Measurements from ENCODE around the gene RPL7L1.

The RPL7L1 gene

DNA sequence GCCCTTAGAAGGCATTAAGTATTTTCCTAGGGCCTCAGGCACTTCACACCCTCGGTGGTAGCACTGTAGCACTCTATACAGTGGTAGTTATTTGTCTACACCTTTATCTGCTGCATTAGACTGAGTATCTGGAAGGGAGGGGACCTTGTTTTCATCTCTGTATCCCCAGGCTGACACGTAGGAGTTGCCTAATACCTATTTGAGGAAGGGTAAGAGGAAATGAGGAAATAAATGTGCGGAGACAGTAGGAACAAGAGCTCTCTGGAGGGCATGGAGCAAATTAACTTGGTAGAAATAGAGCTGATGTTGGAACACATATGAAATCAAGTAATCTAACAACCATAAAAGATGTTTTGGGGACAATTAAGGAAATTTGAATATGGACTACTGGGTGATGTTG lies 53.8 kb downstream of the RPL7L1 start:
- no peak for DNase-seq (ENCODE audit: low read depth)

DNA sequence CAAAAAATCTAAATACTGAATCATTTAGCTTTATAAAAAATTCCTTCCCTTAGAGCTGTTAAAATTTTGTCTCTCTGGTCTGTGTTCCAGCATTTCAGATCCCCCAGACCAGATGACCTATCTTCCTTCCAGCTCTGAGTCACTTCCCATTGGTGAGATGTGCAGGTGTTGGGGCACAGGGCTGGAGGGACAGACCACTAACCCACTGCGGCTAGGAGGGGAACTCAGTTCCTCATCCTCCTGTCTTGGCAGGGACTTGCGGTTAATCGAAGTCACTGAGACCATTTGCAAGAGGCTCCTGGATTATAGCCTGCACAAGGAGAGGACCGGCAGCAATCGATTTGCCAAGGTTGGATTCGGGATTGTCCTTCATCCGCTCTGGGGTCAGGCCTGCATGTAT lies 55.9 kb downstream of the RPL7L1 start:
- DNase-seq (ENCODE audit: low read depth): no peak

DNA sequence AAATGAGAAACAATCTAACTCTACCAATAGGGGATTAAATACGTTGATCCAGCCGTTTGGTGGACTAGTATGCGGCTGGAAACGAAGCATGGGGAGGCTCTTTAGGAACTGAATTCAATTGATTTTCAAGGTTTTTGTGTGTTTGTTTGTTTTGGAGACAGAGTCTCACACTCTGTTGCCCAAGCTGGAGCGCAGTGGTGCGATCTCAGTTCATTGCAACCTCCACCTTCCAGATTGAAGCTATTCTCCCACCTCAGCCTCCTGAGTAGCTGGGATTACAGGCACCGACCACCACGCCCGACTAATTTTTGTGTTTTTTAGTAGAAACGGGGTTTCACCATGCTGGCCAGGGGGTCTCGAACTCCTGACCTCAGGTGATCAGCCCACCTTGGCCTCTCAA lies 57.0 kb downstream of the RPL7L1 start:
- DNase-seq (ENCODE audit: low read depth): no peak

DNA sequence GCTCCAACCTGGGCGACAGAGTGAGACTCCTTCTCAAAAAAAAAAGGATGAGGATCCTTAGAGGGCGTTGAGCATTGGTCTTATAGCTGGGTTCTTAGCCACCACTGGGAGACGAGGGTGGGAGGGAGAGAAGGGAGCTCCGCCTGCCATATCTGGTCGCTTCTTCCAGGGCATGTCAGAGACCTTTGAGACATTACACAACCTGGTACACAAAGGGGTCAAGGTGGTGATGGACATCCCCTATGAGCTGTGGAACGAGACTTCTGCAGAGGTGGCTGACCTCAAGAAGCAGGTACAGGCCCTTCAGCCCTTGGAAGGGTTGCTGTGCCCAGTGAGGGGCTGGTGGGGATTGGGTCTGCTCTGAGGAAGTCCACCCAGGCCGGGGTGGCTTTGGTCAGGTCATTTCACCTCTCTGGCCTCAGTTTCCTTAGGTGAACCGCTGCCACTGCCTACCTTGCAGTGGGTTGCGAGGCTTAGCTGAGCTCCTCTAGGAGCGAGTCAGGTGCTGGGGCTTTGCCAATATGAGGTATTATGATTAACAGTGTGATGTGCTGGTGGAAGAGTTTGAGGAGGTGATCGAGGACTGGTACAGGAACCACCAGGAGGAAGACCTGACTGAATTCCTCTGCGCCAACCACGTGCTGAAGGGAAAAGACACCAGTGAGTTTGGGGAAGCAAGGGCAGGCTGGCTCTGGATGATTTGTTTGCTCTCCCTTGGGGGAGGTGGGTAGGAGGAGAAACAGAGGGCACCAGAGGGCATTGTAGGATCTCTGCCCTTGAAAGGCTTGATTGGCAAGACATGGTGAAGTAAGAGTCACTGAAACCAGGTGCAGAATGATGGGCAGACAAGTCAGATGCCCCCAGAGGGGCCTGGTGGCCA lies 58.4 kb downstream of the RPL7L1 start:
- no peak for DNase-seq (ENCODE audit: low read depth)

DNA sequence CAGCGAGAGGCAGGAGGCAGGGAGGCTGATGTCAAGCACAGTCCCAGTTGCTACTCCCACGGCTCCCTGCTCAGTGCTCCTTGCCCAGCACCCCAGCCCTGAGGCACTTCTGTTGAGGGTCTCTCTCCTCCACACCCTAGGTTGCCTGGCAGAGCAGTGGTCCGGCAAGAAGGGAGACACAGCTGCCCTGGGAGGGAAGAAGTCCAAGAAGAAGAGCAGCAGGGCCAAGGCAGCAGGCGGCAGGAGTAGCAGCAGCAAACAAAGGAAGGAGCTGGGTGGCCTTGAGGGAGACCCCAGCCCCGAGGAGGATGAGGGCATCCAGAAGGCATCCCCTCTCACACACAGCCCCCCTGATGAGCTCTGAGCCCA lies 59.0 kb downstream of the RPL7L1 start:
- DNase-seq (ENCODE audit: low read depth): no peak

DNA sequence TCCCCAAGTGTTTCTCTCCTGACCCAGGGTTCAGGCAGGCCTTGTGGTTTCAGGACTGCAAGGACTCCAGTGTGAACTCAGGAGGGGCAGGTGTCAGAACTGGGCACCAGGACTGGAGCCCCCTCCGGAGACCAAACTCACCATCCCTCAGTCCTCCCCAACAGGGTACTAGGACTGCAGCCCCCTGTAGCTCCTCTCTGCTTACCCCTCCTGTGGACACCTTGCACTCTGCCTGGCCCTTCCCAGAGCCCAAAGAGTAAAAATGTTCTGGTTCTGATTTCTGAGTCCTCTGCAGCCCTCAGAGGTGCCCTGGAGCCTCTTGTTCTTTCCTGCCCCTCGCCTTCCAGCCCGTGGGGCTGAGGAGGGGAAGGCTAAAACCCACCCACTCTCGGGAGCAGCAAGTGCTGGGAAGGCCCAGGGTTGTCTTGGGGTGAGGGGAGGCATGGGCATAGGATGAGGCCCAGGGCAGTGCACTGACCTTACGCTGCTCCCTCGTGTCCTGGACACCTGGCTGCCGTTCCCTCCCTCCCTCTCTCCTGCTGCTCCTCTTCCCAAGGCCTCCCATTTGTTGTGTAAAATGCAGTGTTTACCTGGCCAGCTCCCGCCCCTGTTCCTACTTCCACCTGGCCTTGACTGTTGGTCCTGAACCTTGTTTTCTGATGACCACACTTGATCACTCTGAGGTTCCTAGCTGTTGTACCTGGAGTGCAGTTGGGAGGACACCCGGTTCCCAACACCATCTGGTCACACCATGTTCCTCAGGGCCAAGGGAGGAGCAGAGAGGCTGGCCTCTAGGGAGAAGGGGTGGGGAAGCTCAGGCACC lies 59.8 kb downstream of the RPL7L1 start:
- no peak for DNase-seq (ENCODE audit: low read depth)
